T-helper 2 cell treated with Interferon-gamma antibody and Interleukin-4, amounts not matched to agents 100 ng/mL and 5 ng/mL, for 36 hours (primary cell): ENCODE data around the gene TENT4A. TPM values are rescaled to one million over a fixed set of nuclear protein-coding genes. Genes with fewer than 3 reads are reported as not detected.

Experiments
- intact Hi-C: fragments of 100-400 bp; cut with micrococcal nuclease; formaldehyde crosslinking; loops from one replicate; pipeline ENCODE4 v1.15.1; 2023
- total RNA-seq: library from RNA; stranded (reverse); gene quantifications from 2 replicates; pipeline ENCODE4 v1.2.3, GENCODE V29; 2022

Gene TENT4A
- total RNA-seq, 1 donor from 2014 or later = 35.4 TPM

GRCh38 chr5:6730407-6730806, 17.2 kb downstream of the TENT4A start:
- intact Hi-C loops = no loop called here

- intact Hi-C loops = no loop called here
Observed at GRCh38 chr5:6730807-6731206, 17.6 kb downstream of the TENT4A start.

- intact Hi-C loops = no loop called here
Observed at GRCh38 chr5:6731465-6732237, 18.4 kb downstream of the TENT4A start.

- intact Hi-C loops = no loop called here
Observed at GRCh38 chr5:6732634-6733410, 19.6 kb downstream of the TENT4A start.

GRCh38 chr5:6733411-6734242, 20.4 kb downstream of the TENT4A start:
- intact Hi-C loops = no loop called here

GRCh38 chr5:6734243-6734700, 21.0 kb downstream of the TENT4A start:
- intact Hi-C loops = no loop called here

- intact Hi-C loops = no loop called here
Observed at GRCh38 chr5:6734781-6735180, 21.5 kb downstream of the TENT4A start.

GRCh38 chr5:6736106-6736505, 22.9 kb downstream of the TENT4A start:
- intact Hi-C loops = loop anchor here (2.0 kb wide), 1 partner anchor 23 kb away; the partner anchor contains the start of gene TENT4A

GRCh38 chr5:6736524-6737042, 23.4 kb downstream of the TENT4A start:
- intact Hi-C loops = loop anchor here (2.0 kb wide), 1 partner anchor 24 kb away; the partner anchor contains the start of gene TENT4A

GRCh38 chr5:6737043-6737941, 24.1 kb downstream of the TENT4A start:
- intact Hi-C loops = loop anchor here (2.0 kb wide), 1 partner anchor 24 kb away; the partner anchor contains the start of gene TENT4A

- intact Hi-C loops = loop anchor here (10.0 kb wide), 1 partner anchor 1245 kb away; no protein-coding TSS in a partner anchor
Observed at GRCh38 chr5:6739603-6740002, 26.4 kb downstream of the TENT4A start.

GRCh38 chr5:6740586-6741150, 27.4 kb downstream of the TENT4A start:
- intact Hi-C loops = loop anchor here (10.0 kb wide), 1 partner anchor 1246 kb away; no protein-coding TSS in a partner anchor

- intact Hi-C loops = loop anchor here (10.0 kb wide), 1 partner anchor 1247 kb away; no protein-coding TSS in a partner anchor
Observed at GRCh38 chr5:6742081-6742758, 29.0 kb downstream of the TENT4A start.

GRCh38 chr5:6743161-6743560, 29.9 kb downstream of the TENT4A start:
- intact Hi-C loops = loop anchor here (10.0 kb wide), 1 partner anchor 1248 kb away; no protein-coding TSS in a partner anchor

- intact Hi-C loops = loop anchor here (2.0 to 10.0 kb wide), 4 partner anchors 16 to 1250 kb away; partner anchors contain the start of genes NSUN2 and SRD5A1
Observed at GRCh38 chr5:6744841-6745705, 31.8 kb downstream of the TENT4A start.

- intact Hi-C loops = loop anchor here (2.0 to 10.0 kb wide), 4 partner anchors 17 to 1251 kb away; partner anchors contain the start of genes NSUN2 and SRD5A1
Observed at GRCh38 chr5:6745706-6746222, 32.5 kb downstream of the TENT4A start.

- intact Hi-C loops = loop anchor here (5.0 to 10.0 kb wide), 2 partner anchors 454 to 1251 kb away; no protein-coding TSS in a partner anchor
Observed at GRCh38 chr5:6746244-6746643, 33.0 kb downstream of the TENT4A start.
